Measurements from ENCODE around the gene NUP214.

Gene NUP214

DNA sequence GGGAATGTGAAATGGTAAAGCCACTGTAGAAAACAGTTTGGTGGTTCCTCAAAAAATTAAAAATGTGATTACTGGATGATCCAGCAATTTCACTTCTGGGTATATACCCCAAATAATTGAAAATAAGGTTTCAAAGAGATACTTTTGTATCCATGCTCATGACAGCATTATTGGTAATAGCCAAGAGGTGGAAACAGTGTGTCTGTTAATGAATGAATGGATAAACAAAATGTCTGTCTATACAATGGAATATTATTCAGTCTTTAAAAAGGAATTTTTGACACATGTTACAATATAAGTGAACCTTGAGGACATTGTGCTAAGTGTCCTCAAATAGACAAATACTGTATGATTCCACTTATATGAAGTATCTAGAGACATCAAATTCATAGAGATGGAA is 40.1 kb downstream of the NUP214 start:
- no peaks in the 10 kb centered on the region for H3K4me1 ChIP-seq (ENCODE audit: control insufficient read depth, insufficient read depth, low read length, poor library complexity, severe bottlenecking)
- H3K4me3 ChIP-seq (ENCODE audit: extremely low read depth, insufficient read depth, low read length, poor library complexity, severe bottlenecking): no peak overlapping the region
- peaks cover 56% of the 10 kb centered on the region for H3K36me3 ChIP-seq (ENCODE audit: control insufficient read depth, insufficient read depth, low read length)
- no peaks in the 10 kb centered on the region for H3K9me3 ChIP-seq (ENCODE audit: control insufficient read depth, low read length)
- H3K27ac ChIP-seq (ENCODE audit: low read depth, low read length, severe bottlenecking): no peak overlapping the region

- no peaks in the 10 kb centered on the region for H3K4me1 ChIP-seq (ENCODE audit: control insufficient read depth, insufficient read depth, low read length, poor library complexity, severe bottlenecking)
- H3K9me3 ChIP-seq (ENCODE audit: control insufficient read depth, low read length): no peaks in the 10 kb centered on the region
- 94 to 95% methylated on average over 4 of the region's 6 CpGs for WGBS, 2 experiments (ENCODE audit: insufficient coverage in 2 of 2)
- no peak overlapping the region for H3K4me3 ChIP-seq (ENCODE audit: extremely low read depth, insufficient read depth, low read length, poor library complexity, severe bottlenecking)
- peaks cover 44% of the 10 kb centered on the region for H3K36me3 ChIP-seq (ENCODE audit: control insufficient read depth, insufficient read depth, low read length)
- H3K27ac ChIP-seq (ENCODE audit: low read depth, low read length, severe bottlenecking): no peak overlapping the region
Observed at GRCh38 chr9:131167146-131167692, 41.8 kb downstream of the NUP214 start.

GRCh38 chr9:131167936-131168335 is 42.5 kb downstream of the NUP214 start:
- H3K9me3 ChIP-seq (ENCODE audit: control insufficient read depth, low read length): no peaks in the 10 kb centered on the region
- H3K4me3 ChIP-seq (ENCODE audit: extremely low read depth, insufficient read depth, low read length, poor library complexity, severe bottlenecking): no peak overlapping the region
- no peaks in the 10 kb centered on the region for H3K4me1 ChIP-seq (ENCODE audit: control insufficient read depth, insufficient read depth, low read length, poor library complexity, severe bottlenecking)
- 91 to 100% methylated on average over 3 to 4 of the region's 4 CpGs for WGBS, 2 experiments (ENCODE audit: insufficient coverage in 2 of 2)
- H3K27ac ChIP-seq (ENCODE audit: low read depth, low read length, severe bottlenecking): no peak overlapping the region
- peaks cover 39% of the 10 kb centered on the region for H3K36me3 ChIP-seq (ENCODE audit: control insufficient read depth, insufficient read depth, low read length)

- H3K27ac ChIP-seq (ENCODE audit: low read depth, low read length, severe bottlenecking): no peak overlapping the region
- no peaks in the 10 kb centered on the region for H3K9me3 ChIP-seq (ENCODE audit: control insufficient read depth, low read length)
- H3K4me1 ChIP-seq (ENCODE audit: control insufficient read depth, insufficient read depth, low read length, poor library complexity, severe bottlenecking): no peaks in the 10 kb centered on the region
- H3K36me3 ChIP-seq (ENCODE audit: control insufficient read depth, insufficient read depth, low read length): peaks cover 39% of the 10 kb centered on the region
- no peak overlapping the region for H3K4me3 ChIP-seq (ENCODE audit: extremely low read depth, insufficient read depth, low read length, poor library complexity, severe bottlenecking)
- WGBS, 2 experiments (ENCODE audit: insufficient coverage in 2 of 2): 92 to 98% methylated on average over 4 to 6 of the region's 7 CpGs
Observed at GRCh38 chr9:131169563-131170240, 44.3 kb downstream of the NUP214 start.

DNA sequence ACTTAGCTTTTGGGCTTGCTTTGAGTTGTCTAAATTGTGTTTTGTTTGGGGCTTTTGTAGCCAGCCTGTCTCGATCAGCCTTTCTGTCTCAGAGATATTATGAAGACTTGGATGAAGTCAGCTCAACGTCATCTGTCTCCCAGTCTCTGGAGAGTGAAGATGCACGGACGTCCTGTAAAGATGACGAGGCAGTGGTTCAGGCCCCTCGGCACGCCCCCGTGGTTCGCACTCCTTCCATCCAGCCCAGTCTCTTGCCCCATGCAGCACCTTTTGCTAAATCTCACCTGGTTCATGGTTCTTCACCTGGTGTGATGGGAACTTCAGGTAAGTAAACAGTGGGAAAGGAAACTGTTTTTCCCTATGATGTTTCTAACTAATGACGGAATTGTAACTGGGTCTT is 48.6 kb downstream of the NUP214 start:
- Histone ChIP-seq H3K4me3 (ENCODE audit: extremely low read depth, insufficient read depth, low read length, poor library complexity, severe bottlenecking) (no peak overlapping the region), H3K4me1 (ENCODE audit: control insufficient read depth, insufficient read depth, low read length, poor library complexity, severe bottlenecking) (peaks cover 6% of the 10 kb centered on the region), H3K27ac (ENCODE audit: low read depth, low read length, severe bottlenecking) (no peak overlapping the region), H3K9me3 (ENCODE audit: control insufficient read depth, low read length) (no peaks in the 10 kb centered on the region), H3K36me3 (ENCODE audit: control insufficient read depth, insufficient read depth, low read length) (peaks cover 49% of the 10 kb centered on the region)
- 94 to 100% methylated on average over 4 to 5 of the region's 10 CpGs for WGBS, 2 experiments (ENCODE audit: insufficient coverage in 2 of 2)

GRCh38 chr9:131174681-131175239 is 49.4 kb downstream of the NUP214 start:
- 100% methylated on average over 1 of the region's 1 CpG; no CpG with 5 or more reads in 1 of the 2 experiments for WGBS, 2 experiments (ENCODE audit: insufficient coverage in 2 of 2)

DNA sequence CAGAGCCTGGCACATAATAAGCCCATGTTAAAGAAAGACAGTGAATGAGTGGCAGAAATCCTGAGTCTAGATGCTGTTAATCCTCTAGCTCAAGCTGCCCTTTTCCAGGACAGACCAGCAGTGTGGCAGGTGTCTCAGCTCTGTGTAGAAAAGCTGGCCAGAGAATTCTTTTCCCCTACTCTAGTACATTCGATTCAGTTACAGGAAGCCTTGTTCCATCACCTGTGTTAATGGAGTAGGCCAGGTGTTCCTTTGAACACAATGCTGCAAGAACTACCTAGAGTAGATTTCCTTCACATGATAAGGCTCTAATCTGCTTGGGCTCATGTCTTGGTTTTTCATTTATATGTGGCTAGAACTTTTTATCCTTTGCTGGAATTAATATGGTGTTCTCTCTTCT is 52.5 kb downstream of the NUP214 start:
- no peak overlapping the region for H3K27ac ChIP-seq (ENCODE audit: low read depth, low read length, severe bottlenecking)
- peaks cover 53% of the 10 kb centered on the region for H3K36me3 ChIP-seq (ENCODE audit: control insufficient read depth, insufficient read depth, low read length)
- H3K4me1 ChIP-seq (ENCODE audit: control insufficient read depth, insufficient read depth, low read length, poor library complexity, severe bottlenecking): peaks cover 28% of the 10 kb centered on the region
- no peaks in the 10 kb centered on the region for H3K9me3 ChIP-seq (ENCODE audit: control insufficient read depth, low read length)
- H3K4me3 ChIP-seq (ENCODE audit: extremely low read depth, insufficient read depth, low read length, poor library complexity, severe bottlenecking): no peak overlapping the region
- 83% methylated on average over 1 of the region's 1 CpG; no CpG with 5 or more reads in 1 of the 2 experiments for WGBS, 2 experiments (ENCODE audit: insufficient coverage in 2 of 2)

More at GRCh38 chr9:131174681-131175239, 49.4 kb downstream of the NUP214 start:
- Histone ChIP-seq H3K4me1 (ENCODE audit: control insufficient read depth, insufficient read depth, low read length, poor library complexity, severe bottlenecking) (peaks cover 12% of the 10 kb centered on the region), H3K36me3 (ENCODE audit: control insufficient read depth, insufficient read depth, low read length) (peaks cover 49% of the 10 kb centered on the region), H3K27ac (ENCODE audit: low read depth, low read length, severe bottlenecking) (no peak overlapping the region), H3K4me3 (ENCODE audit: extremely low read depth, insufficient read depth, low read length, poor library complexity, severe bottlenecking) (no peak overlapping the region), H3K9me3 (ENCODE audit: control insufficient read depth, low read length) (no peaks in the 10 kb centered on the region)

GRCh38 chr9:131178382-131178781 is 53.0 kb downstream of the NUP214 start:
- Histone ChIP-seq H3K27ac (ENCODE audit: low read depth, low read length, severe bottlenecking) (peak overlapping the region; percentile 95), H3K36me3 (ENCODE audit: control insufficient read depth, insufficient read depth, low read length) (peaks cover 49% of the 10 kb centered on the region)
- 30 to 48% methylated on average over 3 to 4 of the region's 4 CpGs for WGBS, 2 experiments (ENCODE audit: insufficient coverage in 2 of 2)

DNA sequence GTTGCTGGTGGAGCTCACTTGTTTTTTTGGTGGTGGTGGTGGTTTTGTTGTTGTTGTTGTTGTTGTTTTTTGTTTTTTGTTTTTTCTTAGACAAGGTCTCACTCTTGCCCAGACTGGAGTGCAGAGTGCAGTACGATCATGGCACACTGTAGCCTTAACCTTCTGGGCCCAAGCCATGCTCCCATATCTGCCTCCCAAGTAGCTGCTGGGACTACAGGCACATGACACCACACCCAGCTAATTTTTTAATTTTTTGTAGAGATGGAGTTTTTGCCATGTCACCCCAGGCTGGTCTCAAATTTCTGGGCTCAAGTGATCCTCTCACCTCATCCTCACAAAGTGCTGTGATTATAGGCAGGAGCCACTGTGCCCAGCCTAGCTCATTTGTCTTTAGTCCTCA is 53.5 kb downstream of the NUP214 start:
- 80 to 100% methylated on average over 1 of the region's 1 CpG for WGBS, 2 experiments (ENCODE audit: insufficient coverage in 2 of 2)
- H3K4me3 ChIP-seq (ENCODE audit: extremely low read depth, insufficient read depth, low read length, poor library complexity, severe bottlenecking): no peak overlapping the region

More at GRCh38 chr9:131178382-131178781, 53.0 kb downstream of the NUP214 start:
- Histone ChIP-seq H3K4me3 (ENCODE audit: extremely low read depth, insufficient read depth, low read length, poor library complexity, severe bottlenecking) (no peak overlapping the region), H3K4me1 (ENCODE audit: control insufficient read depth, insufficient read depth, low read length, poor library complexity, severe bottlenecking) (peaks cover 28% of the 10 kb centered on the region), H3K9me3 (ENCODE audit: control insufficient read depth, low read length) (no peaks in the 10 kb centered on the region)

DNA sequence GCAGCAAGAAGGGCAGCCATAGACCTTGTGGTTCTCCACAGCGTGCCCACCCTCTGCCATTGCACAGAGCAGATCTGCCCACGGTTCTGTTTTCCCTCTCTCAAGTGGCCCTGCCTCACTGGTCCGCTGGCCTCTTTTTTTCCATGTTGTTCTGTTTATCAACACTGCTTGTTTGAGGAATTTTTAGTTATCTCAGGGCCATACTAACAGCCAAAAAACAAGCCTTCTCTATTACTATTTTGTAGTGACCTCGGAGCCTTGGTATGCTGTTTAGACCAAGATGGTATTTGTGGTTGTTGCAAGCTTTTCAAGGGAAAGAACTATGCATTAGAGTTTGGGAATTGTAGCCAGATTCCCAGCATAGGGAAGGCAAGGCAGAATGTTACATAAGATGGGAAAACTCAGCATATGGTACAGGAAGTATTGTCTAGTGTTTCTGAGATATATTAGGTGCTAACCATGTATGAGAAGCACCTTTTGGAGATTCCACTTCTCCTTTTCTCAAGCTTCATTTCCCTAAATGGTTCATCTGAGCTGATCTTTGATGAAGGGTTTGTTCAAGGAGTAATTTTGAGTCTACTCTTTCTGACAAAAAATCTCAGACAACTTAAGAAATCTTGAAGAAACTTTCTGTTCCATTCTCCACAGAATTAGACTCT is 54.3 kb downstream of the NUP214 start:
- Histone ChIP-seq H3K9me3 (ENCODE audit: control insufficient read depth, low read length) (no peaks in the 10 kb centered on the region), H3K4me1 (ENCODE audit: control insufficient read depth, insufficient read depth, low read length, poor library complexity, severe bottlenecking) (peaks cover 28% of the 10 kb centered on the region), H3K27ac (ENCODE audit: low read depth, low read length, severe bottlenecking) (peak overlapping the region; percentile 95), H3K36me3 (ENCODE audit: control insufficient read depth, insufficient read depth, low read length) (peaks cover 36% of the 10 kb centered on the region), H3K4me3 (ENCODE audit: extremely low read depth, insufficient read depth, low read length, poor library complexity, severe bottlenecking) (no peak overlapping the region)
- WGBS, 2 experiments (ENCODE audit: insufficient coverage in 2 of 2): 90 to 93% methylated on average over 2 to 3 of the region's 4 CpGs

More for the DNA sequence above, 53.5 kb downstream of the NUP214 start:
- peaks cover 43% of the 10 kb centered on the region for H3K36me3 ChIP-seq (ENCODE audit: control insufficient read depth, insufficient read depth, low read length)
- H3K9me3 ChIP-seq (ENCODE audit: control insufficient read depth, low read length): no peaks in the 10 kb centered on the region
- peaks cover 28% of the 10 kb centered on the region for H3K4me1 ChIP-seq (ENCODE audit: control insufficient read depth, insufficient read depth, low read length, poor library complexity, severe bottlenecking)
- H3K27ac ChIP-seq (ENCODE audit: low read depth, low read length, severe bottlenecking): peak overlapping the region; percentile 95
